Measurements from ENCODE around the gene SIN3A.
"Not testable (repeated sequence)": the region's sequence is repeated elsewhere in the genome, so short reads cannot be mapped to it uniquely, and the experiment has no call there.

Gene SIN3A

DNA sequence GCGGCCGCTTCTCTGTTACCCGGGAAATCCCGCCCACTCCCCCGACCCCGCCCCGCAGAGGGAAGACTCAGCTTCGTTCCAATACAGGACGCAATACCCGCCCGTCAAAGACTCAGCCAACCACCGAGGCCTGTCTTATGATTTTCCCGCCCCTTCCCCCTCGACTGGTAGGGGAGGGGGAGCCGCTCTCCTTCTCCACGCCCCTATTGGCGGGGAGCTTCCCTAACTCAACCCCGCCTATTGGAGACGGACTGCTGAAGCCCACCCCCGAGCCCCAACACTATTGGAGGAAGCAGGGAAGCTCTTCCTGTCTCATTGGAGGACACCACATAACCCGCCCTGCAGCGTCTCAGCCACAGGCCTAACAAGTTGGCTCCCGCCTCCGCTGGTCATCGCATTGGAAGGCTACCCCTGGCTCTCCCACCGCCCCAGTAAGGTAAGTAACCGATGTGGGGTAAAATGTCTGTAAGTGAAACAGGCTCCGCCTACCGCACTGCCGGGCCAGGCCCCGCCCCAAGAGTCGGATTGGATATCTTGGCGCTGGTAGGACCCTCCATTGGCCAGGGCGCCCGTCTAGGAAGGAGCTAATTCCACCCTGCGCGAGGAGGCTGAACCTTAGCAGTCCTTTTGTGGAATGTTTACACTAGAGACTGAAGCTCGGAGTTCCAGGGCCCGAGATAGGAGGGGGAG, at the start of gene SIN3A:
TSS of gene SIN3A (minus strand) at position 17 of the 690 bp plus-strand sequence. CDS start 21,315 bp downstream, outside the sequence.
- peak; percentile 100 for DNase-seq (ENCODE audit: low read depth)
- in situ Hi-C loops (cut with HindIII; ENCODE audit: low sequenced_read_pairs), result loop anchor here (25.0 kb wide), 1 partner anchor 185 kb away; the partner anchor contains the start of genes IMP3, SNUPN and SNX33
- TF ChIP-seq, protein P1, sequence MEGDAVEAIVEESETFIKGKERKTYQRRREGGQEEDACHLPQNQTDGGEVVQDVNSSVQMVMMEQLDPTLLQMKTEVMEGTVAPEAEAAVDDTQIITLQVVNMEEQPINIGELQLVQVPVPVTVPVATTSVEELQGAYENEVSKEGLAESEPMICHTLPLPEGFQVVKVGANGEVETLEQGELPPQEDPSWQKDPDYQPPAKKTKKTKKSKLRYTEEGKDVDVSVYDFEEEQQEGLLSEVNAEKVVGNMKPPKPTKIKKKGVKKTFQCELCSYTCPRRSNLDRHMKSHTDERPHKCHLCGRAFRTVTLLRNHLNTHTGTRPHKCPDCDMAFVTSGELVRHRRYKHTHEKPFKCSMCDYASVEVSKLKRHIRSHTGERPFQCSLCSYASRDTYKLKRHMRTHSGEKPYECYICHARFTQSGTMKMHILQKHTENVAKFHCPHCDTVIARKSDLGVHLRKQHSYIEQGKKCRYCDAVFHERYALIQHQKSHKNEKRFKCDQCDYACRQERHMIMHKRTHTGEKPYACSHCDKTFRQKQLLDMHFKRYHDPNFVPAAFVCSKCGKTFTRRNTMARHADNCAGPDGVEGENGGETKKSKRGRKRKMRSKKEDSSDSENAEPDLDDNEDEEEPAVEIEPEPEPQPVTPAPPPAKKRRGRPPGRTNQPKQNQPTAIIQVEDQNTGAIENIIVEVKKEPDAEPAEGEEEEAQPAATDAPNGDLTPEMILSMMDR (IDR thresholded peaks at IDR 0.05; ENCODE audit: low read depth, low read length, missing control alignments), result no peak
- peak within 1 kb of the TSS; percentile 93 for H3K4me3 ChIP-seq (ENCODE audit: low read depth, low read length)

DNA sequence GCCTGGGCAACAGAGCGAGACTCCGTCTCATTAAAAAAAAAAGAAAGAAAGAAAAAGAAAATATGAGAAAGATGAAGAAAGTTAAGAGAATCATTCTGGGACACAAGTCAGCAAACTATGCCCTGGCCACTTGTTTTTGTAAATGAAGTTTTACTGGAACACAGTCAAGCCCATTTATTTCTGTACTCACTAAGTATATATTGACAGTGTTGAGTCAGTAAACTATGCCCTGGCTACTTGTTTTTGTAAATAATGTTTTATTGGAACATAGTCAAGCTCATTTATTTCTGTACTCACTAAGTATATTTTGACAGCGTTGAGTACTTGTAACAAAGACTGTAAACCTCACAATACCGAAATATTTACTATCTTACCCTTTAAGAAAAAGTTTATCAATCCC, 42.2 kb upstream of the SIN3A start:
- in situ Hi-C loops (cut with HindIII; ENCODE audit: low sequenced_read_pairs), result no loop called here
- DNase-seq (ENCODE audit: low read depth), result no peak
- TF ChIP-seq, protein P1 (IDR thresholded peaks at IDR 0.05; ENCODE audit: low read depth, low read length, missing control alignments), result no peak
- H3K4me3 ChIP-seq (ENCODE audit: low read depth, low read length), result no peak overlapping the region

DNA sequence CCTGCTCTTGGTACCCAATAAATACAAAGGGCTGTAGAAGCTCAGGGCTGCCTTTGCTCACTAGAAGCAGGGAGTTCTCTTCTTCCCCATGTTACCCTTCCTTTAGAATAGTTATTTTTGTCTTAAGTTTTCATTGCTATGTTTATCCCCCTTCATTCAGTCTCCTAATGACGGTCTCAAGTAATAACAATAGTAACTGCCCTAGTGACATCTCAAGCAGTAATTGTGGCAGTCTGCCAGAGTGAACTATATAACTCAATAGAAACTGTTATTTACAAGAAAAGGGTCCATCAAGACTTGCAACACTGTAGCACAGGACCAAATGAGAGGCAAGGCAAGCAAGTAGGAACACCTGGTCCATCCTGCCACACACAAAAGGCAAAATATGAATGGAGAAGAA, 32.5 kb upstream of the SIN3A start:
- TF ChIP-seq, protein P1 (IDR thresholded peaks at IDR 0.05; ENCODE audit: low read depth, low read length, missing control alignments), result no peak
- no peak overlapping the region for H3K4me3 ChIP-seq (ENCODE audit: low read depth, low read length)
- in situ Hi-C loops (cut with HindIII; ENCODE audit: low sequenced_read_pairs), result no loop called here
- no peak for DNase-seq (ENCODE audit: low read depth)

DNA sequence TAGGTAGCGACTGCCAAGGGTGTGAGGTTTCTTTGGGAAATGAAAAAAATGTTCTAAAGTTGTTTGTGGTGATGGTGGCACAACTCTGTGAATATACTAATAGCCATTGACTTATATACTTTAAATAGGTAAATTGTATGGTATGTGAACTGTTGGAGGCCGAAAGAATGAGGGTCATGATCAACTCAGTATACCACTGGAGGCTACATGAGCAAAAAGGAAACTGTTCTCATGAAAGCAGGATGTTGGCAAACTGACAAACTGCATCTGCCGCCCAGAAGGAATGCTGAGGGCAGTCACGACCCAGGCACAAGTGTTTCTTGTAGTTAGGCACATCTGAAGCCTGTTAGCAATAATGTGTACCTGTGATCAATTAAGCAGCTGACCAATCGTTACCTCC, 32.1 kb upstream of the SIN3A start:
- H3K4me3 ChIP-seq (ENCODE audit: low read depth, low read length); DNase-seq (ENCODE audit: low read depth); in situ Hi-C loops (cut with HindIII; ENCODE audit: low sequenced_read_pairs): not testable (repeated sequence)

DNA sequence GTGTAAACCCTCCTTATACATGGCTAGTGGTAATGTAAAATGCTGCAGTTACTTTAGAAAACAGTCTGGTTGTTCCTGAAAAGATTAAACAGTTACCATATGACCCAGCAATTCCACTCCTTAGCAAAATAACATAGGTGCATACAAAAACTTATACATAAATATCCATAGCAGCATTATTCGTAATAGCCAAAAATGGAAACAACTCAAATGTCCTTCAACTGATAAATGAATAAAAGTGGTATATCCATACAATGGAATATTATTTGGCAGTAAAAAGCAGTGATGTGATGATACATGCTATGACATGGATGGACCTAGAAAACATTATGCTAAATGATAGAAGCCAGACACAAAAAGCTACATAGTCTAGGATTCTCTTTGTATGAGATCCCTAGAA, 31.6 kb upstream of the SIN3A start:
- no peak for DNase-seq (ENCODE audit: low read depth)
- in situ Hi-C loops (cut with HindIII; ENCODE audit: low sequenced_read_pairs), result no loop called here
- no peak overlapping the region for H3K4me3 ChIP-seq (ENCODE audit: low read depth, low read length)
- TF ChIP-seq, protein P1 (IDR thresholded peaks at IDR 0.05; ENCODE audit: low read depth, low read length, missing control alignments), result no peak

DNA sequence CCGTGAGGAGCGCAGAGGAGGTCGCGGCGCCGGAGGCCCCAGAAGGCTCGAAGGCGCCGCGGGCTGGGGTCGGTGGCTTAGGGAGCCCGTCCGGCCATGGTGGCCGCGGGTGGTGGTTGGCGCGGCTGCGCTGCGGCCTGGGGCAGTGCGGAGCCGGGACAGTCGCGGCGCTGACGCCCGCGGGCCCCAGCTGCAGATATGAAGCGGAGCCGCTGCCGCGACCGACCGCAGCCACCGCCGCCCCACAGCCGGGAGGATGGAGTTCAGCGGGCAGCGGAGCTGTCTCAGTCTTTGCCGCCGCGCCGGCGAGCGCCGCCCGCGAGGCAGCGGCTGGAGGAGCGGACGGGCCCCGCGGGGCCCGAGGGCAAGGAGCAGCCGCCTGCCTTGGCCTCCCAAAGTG, 29.0 kb upstream of the SIN3A start:
- in situ Hi-C loops (cut with HindIII; ENCODE audit: low sequenced_read_pairs); H3K4me3 ChIP-seq (ENCODE audit: low read depth, low read length); DNase-seq (ENCODE audit: low read depth): not testable (repeated sequence)

DNA sequence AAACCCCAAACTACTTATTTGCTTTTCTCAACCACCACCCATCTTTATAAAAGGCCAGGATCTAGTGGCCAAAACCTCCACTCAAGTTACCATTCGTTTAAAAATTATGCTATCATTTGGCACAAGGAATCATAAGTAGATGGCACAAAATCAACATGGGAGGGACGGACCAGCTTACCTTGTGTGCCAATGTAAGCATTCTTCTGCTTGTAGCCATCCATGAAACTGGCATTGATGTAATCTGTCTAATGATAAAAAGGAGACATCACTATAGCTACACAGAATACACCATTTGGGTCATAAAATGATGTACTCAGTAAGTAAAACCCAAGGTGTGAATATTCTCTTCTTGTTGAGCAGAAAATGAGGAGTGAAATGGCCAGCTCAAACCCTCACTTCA, 28.2 kb upstream of the SIN3A start:
- in situ Hi-C loops (cut with HindIII; ENCODE audit: low sequenced_read_pairs), result no loop called here
- H3K4me3 ChIP-seq (ENCODE audit: low read depth, low read length), result no peak overlapping the region
- DNase-seq (ENCODE audit: low read depth), result no peak
- TF ChIP-seq, protein P1 (IDR thresholded peaks at IDR 0.05; ENCODE audit: low read depth, low read length, missing control alignments), result no peak

DNA sequence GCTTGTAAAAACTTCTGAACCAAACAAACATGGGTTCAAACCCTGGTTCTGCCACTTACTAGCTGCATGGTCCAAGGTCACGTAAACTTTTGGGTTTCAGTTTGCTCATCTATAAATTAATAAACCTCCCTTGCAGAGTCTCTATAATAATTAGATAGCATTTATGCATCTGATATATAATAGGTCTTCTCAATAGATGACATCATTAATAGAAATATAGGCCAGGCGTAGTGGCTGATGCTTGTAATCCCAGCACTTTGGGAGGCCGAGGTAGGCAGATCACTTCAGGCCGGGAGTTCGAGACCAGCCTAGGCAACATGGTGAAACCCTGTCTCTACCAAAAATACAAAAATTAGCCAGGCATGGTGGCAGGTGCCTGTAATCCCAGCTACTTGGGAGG, 25.6 kb upstream of the SIN3A start:
- H3K4me3 ChIP-seq (ENCODE audit: low read depth, low read length); in situ Hi-C loops (cut with HindIII; ENCODE audit: low sequenced_read_pairs); DNase-seq (ENCODE audit: low read depth): not testable (repeated sequence)
